ENCODE results near the gene SLC5A6.
"Not testable (repeated sequence)": the region's sequence is repeated elsewhere in the genome, so short reads cannot be mapped to it uniquely, and the experiment has no call there.

The SLC5A6 gene

DNA sequence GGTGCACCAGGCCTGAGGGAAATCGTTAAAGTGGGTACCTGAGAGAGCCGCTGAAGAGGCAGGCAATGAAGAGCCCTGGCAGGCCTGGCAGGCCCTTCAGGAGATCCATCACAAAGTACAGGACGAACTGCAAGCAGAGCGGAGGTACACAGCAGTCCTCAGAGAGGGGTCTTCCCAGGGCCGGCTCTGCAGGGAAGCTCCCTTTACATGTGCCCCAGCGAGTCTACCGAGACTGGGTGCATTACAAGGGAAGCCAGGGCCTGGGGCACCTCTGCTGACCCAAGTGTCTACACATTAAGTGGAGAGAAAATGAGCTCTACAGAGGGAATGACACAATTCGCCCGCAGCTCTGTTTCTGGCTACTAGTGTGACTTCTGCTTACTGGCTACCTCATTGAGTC, 8.3 kb downstream of the SLC5A6 start:
- DNase-seq, result no peak

DNA sequence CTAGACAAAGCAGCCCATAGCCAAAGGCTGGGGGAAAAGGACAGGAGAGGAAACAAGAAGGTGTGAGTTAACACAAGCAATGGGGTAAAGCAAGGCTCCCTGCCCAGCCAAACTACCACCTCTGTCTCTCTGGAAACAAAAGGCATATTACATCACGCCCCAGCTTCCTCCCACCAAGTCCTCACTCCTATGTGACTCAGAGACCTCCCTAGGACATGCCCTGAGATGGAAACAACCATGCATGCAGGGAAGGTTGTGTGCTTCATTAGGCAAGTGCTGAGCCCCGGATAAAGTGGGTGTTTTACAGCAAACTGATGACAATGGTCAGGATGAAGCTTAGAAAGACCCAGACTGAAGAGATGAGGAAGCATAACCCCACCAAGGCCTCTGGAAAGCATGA, 9.2 kb downstream of the SLC5A6 start:
- no peak for DNase-seq

DNA sequence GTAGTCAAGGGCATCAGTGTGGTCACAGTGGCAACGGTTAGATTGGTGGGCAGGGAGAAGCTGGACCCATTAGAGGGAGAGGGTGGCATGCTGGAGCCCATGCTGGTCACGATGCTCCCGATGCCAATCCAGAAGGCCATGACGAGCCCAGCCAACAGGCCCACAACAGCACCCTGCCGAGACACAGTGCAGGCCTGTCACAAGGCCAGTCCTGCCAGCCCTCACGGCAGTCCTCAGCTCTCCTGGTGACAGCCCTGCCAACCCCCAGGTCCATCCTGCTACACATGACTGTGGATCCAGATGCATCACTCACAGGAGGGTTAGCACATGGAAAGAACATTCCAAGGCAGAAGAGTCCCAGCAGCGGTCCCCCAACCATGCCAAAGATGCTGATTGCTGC, 10.4 kb downstream of the SLC5A6 start:
- no peak for DNase-seq

DNA sequence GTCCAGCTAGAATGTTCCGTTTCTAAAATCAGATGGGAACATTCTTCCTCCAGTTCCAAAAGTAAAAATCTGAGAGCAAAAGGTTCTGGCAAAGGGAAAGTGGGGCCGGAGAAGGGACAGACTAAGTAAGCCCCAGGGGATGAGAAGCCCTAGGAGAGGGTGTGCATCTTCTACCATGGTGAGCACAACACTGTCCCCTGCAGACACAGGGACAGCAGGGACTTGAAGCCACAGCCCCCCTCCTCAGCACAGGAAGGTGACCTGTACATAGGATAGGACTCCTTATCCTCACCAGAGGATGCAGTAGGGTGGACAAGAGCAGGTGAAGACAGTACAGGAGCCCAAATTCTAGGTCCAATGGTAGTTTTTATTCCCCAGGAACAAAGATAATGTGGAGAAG, 12.8 kb downstream of the SLC5A6 start:
- DNase-seq, result no peak

DNA sequence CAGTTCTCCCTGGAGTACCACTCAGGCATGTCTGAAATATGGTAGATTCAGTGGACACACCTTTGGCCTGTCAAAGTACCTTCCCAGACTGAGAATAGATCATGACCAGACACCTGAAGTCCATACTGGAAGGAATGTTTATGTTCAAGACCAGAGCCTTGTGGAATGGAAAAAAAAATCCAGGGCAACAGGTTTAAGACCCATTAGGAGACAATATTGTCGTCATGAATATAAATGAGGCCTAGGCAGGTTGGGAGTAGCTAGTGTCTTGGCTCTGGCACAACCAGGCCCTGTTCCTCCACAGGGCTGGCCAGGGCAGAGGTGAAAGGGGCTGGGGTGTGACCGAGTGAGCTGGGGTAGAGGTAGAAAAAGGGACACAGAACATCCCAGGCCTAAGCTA, 13.4 kb downstream of the SLC5A6 start:
- DNase-seq, result no peak

DNA sequence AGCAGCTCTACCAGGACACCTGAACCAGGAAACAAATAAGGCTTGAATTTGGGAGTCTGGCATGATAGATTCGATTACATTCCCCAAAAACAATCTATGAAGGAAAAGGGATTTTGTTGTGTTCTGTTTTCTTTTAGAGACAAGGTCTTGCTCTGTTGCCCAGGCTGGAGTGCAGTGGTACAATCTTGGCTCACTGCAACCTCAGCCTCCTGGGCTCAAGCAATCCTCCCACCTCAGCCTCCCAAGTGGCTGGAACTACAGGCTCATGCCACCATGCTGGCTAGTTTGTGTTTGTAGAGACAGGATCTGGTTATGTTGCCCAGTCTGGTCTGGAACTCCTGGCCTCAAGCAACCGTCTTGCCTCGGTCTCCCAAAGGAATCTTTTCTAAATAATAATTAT, 14.0 kb downstream of the SLC5A6 start:
- DNase-seq, result not testable (repeated sequence)

DNA sequence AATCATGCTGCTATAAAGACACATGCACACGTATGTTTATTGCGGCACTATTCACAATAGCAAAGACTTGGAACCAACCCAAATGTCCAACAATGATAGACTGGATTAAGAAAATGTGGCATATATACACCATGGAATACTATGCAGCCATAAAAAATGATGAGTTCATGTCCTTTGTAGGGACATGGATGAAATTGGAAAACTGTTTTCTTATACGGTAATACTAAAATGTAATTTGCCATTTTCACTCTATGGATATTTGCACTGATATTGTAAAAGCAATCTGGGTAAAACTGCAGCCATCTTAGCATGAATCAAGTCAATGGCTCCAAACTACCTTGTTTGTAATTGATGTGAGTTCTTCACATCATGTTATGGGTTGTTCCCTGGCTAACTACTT, 16.3 kb downstream of the SLC5A6 start:
- not testable (repeated sequence) for DNase-seq

DNA sequence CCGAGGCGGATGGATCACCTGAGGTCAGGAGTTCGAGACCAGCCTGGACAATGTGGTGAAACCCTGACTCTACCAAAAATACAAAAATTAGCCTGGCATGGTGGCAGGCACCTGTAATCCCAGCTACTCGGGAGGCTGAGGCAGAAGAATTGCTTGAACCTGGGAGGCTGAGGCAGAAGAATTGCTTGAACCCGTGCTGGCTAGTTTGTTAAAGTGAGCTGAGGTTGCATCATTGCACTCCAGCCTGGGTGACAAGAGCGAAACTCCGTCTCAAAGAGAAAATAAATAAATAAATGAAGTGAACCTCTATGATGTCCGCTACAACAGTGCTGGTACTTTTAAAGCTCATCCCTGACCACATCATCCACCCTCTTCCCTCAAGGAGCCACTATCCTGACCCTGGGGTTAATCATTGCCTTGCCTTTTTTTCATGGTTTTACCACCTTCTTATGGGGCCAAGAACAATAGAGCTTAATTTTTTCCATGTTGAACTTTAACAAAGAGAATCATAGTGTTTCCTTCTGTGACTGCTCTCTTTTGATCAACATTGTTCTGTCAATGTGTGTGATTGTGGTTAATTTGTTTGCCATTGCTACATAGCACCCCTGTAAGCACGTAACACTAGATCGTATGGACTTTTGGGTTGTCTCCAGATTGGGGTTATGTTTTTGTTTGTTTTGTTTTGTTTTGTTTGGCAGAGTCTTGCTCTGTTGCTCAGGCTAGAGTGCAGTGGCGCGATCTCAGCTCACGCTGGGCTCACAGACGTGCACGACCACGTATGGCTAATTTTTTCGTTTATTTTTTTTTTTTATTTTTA, 17.3 kb downstream of the SLC5A6 start:
- DNase-seq, result no peak

DNA sequence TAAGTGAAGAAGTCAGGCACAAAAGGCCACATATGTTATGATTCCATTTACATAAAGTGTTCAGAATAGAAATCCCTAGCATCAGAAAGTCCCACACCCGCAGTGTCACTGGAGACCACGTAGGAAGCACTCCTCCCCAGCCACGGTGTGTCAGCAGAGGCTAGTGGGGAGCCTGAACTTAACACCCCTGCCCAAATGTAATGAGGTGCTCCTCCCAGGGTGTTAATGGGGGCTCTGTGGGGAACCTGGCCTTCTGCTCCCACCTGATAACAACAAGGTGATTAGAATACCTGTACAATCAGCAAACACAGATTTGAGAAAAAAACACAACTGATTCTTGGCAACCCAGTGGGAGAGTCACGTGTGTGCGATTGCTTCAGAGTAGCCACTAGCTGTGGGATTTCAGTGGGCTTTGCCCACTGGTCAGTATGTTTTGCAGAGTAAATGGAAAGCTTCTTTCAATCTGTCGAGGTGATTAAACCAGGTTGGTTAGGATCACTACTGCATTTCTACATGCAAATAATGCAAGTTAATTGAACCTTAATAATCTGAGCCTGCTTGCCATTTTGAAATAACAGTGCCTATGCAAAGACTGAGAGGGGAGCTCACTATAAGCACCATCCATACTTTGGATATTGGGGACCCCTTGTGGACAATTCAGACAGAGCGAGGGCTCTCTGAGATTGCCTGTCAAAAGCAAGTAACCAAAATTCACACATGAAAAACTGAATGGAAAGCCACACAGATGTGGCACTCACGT, 20.8 kb downstream of the SLC5A6 start:
- DNase-seq, result peak; percentile 76 to 80

DNA sequence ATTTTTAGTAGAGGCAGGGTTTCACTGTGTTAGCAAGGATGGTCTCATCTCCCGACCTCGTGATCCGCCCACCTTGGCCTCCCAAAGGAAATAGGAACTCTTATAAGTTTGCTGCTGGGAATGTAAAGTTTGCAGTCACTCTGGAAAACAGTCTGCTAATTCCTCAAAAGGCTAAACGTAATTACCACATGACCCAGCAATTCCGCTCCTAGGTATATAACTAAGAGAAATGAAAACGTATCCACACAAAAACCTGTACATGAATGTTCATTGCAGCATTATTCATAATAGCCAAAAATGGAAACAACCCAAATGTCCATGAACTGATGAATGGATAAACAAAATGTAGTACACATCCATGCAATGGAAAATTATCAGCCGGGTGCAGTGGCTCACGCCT, 22.1 kb downstream of the SLC5A6 start:
- DNase-seq, result no peak

DNA sequence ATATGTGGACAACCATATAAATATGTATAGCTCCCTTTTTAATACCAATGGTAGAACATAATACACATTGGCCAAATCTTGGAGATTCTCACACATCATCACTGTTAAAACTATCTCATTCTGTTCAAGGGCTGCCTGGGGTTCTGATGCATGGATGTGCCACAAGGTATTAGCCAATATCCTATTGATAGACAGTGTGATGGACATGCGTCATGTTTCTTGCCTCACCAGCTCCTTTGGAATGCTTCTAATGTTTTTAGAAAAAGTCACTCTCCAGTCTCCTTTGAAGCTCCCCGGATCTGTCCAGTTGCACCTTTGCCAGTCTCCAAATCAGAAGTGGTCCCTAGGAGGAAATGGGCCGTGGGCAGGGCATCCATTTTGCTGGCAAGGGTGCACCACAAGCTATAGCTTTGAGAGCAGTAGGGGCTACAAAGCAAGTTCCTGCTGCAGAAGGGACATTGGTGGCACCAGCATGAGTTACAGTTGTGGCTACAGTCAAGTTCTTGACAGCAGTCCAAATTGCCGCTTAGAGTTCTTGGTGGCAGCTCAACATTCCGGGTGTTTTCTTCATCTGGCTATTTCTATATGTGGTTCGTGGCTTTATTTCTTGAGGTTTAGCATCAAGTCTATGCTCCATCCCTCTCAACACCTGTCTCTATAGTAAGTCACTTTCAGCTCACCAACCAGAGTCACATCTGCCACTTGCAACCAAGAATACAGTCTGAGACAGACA, 25.3 kb downstream of the SLC5A6 start:
- DNase-seq, result no peak

DNA sequence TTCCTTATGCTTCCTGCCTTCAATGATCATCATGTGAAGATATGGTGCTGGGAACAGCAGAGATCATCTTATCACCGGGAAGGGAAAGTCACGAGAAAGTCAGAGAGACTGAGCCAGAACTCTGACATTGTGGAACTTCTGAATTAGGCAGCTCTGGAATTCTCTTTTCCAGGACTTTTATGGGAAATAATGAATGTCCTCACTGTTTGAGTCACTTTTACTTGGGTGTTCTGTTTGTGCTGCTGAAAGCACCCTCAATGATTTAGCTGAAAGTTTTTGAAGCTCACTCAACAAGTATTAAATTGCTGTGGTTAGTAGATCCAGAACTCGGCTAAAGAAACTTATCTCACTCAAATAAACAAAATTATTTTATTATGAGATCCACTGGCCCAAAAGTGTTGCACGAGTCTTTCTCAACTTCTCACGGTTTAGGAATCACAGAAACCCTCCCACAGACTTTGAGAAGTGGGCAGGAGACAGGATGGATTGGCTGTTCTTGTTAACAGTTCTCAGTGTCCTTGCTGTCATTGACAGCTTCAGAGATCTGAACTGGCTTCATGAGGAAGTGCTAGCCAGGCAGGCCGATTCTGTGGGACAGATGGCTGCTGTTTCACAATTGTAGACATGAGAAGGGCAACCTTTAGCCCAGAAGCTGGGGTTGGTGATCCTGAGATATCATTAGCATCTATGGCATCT, 26.6 kb downstream of the SLC5A6 start:
- peak; percentile 60 to 62 for DNase-seq

DNA sequence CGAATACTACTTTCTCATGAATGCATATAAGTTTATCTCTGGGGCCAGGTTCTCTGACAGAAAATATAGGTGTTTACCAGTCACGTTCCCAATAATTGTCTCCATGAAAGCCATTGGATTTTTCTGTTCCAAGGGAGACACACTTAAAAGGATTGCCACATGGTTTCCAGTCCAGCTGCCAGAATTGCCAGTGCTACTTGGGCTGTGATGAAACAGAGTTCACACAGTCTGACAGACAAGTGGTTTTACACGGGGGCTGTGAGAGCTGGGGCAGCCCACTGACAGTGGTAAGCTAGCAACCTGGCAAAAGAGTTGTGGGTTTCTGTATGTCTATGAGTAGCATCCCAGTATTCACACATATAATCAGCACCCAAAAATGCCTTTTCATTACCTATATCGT, 28.0 kb downstream of the SLC5A6 start:
- DNase-seq, result no peak

DNA sequence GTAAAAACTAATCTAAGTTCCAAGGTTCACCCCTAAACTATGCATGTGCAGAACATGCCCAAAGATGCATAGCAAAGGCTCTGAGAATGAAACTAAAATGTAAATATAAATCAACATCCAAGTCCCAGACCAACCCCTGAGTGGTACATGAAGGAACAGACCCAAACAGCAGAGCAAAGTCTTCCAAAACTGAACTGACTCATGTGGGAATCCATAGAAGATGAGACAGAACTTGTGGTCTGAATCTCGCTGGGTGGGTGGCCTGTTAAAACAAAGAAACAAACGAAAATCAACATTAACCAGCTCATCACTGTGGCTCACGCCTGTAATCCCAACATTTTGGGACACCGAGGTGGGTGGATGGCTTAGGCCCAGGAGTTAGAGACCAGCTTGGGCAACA, 29.7 kb downstream of the SLC5A6 start:
- DNase-seq, result no peak

DNA sequence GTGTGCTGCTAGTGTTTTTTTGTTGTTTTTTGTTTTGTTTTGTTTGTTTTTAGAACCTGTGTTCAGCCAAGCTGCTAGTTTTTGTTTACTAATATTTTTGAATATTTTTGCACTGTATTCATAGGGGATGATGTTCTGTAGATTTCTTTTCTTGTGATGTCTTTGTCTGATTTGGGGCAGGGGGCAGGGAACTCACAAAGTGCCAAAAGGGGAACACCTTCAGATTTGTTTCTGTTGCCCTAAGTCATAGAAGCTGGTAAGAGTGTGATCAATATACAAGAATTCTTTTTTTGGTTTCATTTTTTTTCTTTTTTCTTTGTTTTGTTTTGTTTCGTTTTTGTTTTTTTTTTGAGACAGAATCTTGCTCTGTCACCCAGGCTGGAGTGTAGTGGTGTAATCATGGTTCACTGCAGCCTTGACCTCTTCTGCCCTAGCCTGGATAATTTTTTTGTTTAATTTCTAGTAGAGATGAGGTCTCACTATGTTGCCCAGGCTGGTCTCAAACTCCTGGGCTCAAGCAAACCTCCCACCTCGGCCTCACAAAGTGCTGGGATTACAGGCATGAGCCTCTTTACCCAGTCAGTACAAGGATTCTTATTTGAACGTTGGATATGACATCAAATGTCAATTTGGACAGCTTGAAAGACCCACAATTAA, 32.6 kb downstream of the SLC5A6 start:
- no peak for DNase-seq

DNA sequence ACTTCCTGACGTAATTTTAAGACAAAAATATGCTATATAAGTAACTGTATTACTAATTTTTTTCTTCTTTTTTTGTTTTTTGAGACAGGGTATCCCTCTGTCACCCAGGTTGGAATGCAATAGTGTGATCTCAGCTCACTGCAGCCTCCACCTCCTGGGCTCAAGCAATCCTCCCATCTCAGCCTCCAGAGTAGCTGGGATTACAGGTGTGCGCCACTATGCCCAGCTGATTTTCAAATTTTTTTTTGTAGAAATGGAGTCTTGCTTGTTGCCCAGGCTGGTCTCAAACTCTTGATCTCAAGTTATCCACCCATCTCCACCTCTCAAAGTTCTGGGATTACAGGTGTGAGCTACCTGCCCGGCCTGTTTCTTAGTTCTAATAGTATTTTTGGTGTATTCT, 33.6 kb downstream of the SLC5A6 start:
- DNase-seq, result no peak

DNA sequence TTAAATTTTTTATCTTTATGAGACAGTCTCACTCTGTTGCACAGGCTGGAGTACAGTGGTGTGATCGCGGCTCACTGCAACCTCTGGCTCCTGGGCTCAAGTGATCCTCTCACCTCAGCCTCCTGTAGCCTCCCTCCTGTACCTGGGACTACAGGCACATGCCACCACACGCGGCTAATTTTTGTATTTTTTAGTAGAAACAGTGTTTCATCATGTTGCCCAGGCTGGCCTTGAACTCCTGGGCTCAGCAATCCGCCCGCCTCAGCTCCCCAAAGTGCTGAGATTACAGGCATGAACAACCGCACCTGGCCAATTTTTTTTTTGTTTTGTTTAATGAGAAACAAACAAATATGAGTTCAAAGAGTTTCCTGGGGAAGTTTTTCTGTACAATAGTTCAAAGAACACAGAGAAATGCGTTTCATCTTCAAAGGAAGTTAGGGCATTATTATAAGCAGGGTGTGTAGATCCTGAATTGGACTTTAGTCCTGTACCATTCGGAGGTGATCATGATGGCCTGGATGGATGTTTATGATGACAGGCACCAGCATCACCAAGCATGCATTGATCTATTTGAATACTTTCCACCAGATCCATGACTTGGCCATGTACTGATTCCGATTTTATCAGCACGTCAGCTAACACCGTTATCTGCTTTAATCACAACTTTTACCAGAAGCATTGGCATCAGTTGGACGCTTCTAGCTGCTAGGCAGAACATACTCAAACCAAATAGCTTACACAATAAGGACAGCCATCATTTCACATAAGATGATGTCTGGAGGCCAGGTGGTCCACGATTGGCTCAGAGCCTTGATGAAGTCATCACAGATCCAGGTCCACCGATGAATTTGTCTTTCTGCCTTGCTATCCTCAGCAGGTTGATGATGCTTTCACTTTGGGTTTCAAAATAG, 34.4 kb downstream of the SLC5A6 start:
- DNase-seq, result no peak

DNA sequence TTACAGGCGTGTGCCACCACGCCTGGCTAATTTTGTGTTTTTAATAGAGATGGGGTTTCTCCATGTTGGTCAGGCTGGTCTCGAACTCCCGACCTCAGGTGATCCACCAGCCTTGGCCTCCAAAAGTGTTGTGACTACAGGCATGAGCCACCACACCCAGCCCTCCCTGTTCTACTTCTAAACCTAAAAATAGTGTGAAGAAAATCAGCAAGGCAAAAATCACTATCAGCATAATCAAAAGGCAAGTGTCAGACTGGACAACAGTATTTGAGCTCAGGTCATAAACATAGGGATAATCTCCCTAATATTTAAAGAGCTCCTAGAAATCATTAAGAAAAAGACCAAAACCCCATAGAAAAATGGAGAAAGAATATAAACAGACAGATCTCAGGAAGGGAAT, 36.3 kb downstream of the SLC5A6 start:
- DNase-seq, result not testable (repeated sequence)

DNA sequence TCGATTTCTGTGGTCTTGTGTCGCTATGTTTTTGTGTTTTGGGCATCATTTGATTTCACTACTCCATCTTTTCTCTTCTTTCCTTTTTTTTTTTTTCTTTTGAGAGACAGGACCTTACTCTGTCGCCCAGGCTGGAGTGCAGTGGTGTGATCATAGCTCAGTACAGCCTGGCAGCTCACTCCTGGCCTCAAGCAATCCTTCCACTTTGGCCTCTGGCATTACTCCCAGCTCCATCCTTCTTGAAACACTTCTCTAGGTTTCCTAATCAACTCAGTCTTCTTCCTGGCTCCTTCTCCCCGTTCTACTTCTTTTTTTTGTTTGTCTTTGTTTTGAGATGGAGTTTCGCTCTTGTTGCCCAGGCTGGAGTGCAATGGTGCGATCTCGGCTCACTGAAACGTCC, 36.7 kb downstream of the SLC5A6 start:
- no peak for DNase-seq

DNA sequence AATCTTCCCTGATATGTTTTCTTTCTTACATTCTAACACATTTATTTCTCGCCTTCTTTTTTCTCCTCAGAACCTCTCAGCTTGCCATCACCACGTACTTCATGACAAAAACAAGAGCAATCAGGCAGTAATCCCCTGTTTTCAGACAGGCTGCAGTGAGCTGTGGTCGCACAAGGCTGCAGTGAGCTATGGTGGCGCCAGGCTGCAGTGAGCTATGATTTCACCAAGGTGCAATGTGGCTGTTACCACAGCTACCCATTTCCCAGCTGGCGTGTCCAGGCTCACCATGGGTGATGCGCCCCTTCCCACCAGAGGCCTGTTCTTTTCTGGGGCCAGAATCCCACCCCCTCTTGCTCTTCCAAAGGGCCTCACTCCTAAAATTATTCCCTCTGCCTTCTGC, 37.4 kb downstream of the SLC5A6 start:
- DNase-seq, result no peak

DNA sequence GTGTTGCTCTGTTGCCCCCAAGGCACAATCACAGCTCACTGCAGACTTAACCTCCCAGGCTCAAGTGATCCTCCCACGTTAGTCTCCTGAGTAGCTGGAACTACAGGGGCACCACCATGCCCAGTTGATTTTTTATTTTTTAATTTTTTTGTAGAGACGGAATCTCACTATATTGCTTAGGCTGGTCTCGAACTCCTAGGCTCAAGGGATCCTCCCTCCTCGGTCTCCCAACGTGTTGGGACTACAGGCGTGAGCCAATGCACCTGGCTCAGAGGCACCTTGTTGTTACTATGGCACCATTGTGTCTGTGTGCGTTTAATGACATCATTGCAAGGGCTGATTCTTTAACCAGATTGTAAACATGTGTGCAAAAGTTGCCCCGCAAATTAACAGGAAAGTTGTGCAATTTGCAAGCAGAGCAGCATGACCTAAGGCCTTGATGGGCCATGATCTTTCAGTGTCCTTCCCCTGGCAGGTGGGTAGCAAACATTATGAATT, 40.7 kb downstream of the SLC5A6 start:
- no peak for DNase-seq

Measured in Kasumi-1 (cell line).